ENCODE measurements around the gene ZFPM1. TPM values are rescaled to one million over a fixed set of nuclear protein-coding genes. Genes with fewer than 3 reads are reported as not detected.

Gene ZFPM1
- total RNA-seq, 1 donor from 2014 or later = 1.7 TPM

DNA sequence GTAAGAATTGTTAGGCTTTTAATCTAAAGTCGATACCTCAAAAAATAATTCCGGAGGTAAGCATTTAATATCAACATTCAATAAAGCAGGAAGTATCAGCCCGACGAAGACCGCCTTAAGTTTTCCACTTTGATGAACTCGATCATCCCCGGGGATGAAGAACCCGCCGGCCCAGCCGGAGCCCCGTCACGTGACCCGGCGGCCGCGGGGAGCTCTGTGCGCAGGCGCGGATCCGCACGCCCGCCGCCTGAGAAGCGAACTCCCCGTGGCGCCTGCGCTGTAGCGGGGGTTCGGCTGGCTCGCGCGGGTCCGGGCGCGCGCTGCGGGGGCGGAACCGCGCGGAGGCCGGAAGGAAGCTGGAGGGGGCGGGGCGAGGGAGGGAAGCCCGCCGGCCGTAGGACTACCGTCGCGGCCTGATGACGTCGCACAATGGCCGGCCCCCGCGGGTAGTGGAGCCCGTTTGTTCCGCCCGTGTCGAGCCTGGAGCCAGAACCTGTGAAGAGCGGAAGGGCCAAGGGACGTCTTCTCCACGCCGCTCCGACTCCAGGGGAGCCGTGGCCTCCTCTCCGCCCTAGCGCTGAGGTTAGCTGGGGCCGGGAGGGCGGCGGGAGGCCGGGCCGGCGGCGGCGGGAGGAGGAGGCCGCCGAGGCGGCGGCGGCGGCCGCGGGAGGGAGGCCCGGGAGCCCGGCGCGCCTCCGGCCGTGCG is 117.1 kb downstream of the ZFPM1 start, which contains the start of gene ZC3H18:
Gene ZC3H18, plus strand, starts transcription at position 419 of the 706 bp plus-strand sequence. CDS start 6,721 bp downstream, outside the sequence.
- Histone ChIP-seq H3K4me1 (peaks cover 32% of the 10 kb centered on the region), H3K9me3 (no peaks in the 10 kb centered on the region), H3K27ac (peak within 1 kb of the TSS; percentile 42), H3K4me3 (peak within 1 kb of the TSS; percentile 87 to 90), H3K36me3 (no peaks in the 10 kb centered on the region), H3K27me3 (no peaks in the 10 kb centered on the region)
- peak; percentile 92 to 98 for DNase-seq (ENCODE audit: extremely low spot score in 2 of 2)
- peak; percentile 61 to 68 for TF ChIP-seq POLR2AphosphoS5 (IDR thresholded peaks at IDR 0.05; ENCODE audit: insufficient read depth in 1 of 2, low read depth in 1 of 2)
- peak in 1 of 2 donors; percentile 29 for TF ChIP-seq POLR2A (IDR thresholded peaks at IDR 0.05)
- TF ChIP-seq, protein P1, sequence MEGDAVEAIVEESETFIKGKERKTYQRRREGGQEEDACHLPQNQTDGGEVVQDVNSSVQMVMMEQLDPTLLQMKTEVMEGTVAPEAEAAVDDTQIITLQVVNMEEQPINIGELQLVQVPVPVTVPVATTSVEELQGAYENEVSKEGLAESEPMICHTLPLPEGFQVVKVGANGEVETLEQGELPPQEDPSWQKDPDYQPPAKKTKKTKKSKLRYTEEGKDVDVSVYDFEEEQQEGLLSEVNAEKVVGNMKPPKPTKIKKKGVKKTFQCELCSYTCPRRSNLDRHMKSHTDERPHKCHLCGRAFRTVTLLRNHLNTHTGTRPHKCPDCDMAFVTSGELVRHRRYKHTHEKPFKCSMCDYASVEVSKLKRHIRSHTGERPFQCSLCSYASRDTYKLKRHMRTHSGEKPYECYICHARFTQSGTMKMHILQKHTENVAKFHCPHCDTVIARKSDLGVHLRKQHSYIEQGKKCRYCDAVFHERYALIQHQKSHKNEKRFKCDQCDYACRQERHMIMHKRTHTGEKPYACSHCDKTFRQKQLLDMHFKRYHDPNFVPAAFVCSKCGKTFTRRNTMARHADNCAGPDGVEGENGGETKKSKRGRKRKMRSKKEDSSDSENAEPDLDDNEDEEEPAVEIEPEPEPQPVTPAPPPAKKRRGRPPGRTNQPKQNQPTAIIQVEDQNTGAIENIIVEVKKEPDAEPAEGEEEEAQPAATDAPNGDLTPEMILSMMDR (IDR thresholded peaks at IDR 0.05) = no peak
- intact Hi-C loops (cut with DNase I) = no loop called here

DNA sequence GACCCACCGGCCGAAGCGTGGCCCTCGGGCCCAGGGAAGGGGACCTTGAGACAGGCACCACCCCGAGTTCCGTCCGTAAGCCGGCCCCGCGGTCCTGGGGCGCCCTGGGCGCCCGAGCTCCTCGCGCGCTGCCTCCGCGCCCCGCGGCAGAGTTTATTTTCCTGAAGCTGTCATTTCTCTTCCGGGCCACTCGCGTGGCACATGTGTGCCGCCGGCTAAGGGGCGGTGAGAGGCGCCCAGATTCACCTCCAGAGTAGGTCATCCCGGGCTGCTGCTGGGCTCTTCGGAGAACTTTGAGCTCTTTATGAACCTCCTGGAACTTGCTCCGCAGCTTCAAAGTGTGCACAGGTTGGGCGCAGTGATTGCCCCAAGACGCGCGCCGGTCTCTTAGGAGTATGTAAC is 117.6 kb downstream of the ZFPM1 start:
- H3K9me3 ChIP-seq = no peaks in the 10 kb centered on the region
- no peak for DNase-seq (ENCODE audit: extremely low spot score in 2 of 2)
- no peaks in the 10 kb centered on the region for H3K36me3 ChIP-seq
- peak overlapping the region; percentile 87 to 90 for H3K4me3 ChIP-seq
- H3K27ac ChIP-seq = no peak overlapping the region
- peaks cover 32% of the 10 kb centered on the region for H3K4me1 ChIP-seq
- intact Hi-C loops (cut with DNase I) = no loop called here
- no peaks in the 10 kb centered on the region for H3K27me3 ChIP-seq
- no peak for TF ChIP-seq POLR2AphosphoS5 (IDR thresholded peaks at IDR 0.05; ENCODE audit: insufficient read depth in 1 of 2, low read depth in 1 of 2)
- TF ChIP-seq, protein P1 (IDR thresholded peaks at IDR 0.05) = no peak
- no peak for TF ChIP-seq POLR2A (IDR thresholded peaks at IDR 0.05)

DNA sequence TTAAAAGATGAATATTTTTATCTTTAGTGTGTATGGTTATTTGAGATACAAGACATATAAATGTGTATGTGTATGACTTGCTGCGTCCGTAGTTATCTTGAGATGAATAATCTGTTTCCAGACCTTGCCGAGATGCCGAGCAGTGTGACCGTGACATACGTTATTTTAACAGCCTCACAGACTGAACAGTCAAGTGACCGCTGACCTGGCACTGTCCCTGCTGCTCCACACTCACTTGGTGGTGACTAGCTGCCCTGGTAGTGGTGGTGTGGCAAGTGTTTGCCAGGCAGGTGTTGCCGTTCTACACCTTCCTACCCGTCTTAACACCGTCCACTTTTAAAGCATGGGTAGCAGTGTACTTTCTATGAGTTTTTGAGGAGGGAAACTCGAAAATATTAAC is 122.2 kb downstream of the ZFPM1 start:
- no peak overlapping the region for H3K27ac ChIP-seq
- H3K4me1 ChIP-seq = peaks cover 21% of the 10 kb centered on the region
- no peak overlapping the region for H3K4me3 ChIP-seq
- H3K9me3 ChIP-seq = no peaks in the 10 kb centered on the region
- TF ChIP-seq, protein P1 (IDR thresholded peaks at IDR 0.05) = no peak
- TF ChIP-seq POLR2A (IDR thresholded peaks at IDR 0.05) (no peak), POLR2AphosphoS5 (IDR thresholded peaks at IDR 0.05; ENCODE audit: insufficient read depth in 1 of 2, low read depth in 1 of 2) (no peak)
- intact Hi-C loops (cut with DNase I) = no loop called here
- no peak for DNase-seq (ENCODE audit: extremely low spot score in 2 of 2)
- peaks cover 0 to 21% of the 10 kb centered on the region in 2 donors for H3K36me3 ChIP-seq
- H3K27me3 ChIP-seq = no peaks in the 10 kb centered on the region

DNA sequence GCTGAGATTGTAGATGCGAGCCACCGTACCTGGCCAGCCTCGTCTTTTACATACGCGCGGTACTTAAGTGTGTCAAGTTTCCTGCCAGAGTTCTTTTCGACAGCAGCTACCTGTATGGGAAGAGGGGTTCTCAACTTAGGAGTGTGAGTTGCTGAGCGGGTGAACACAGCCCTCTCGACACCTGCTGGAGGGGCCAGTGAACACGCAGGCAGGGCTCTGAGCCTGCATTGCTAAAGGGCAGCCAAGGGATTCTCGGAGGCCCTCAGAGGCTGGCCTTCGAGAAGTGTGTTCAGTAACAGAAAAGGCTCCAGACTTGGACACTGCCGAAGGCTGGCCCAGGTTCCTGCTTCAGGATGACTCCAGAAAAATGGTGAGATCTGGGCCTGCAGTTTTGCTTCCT is 123.2 kb downstream of the ZFPM1 start:
- no peak for TF ChIP-seq POLR2AphosphoS5 (IDR thresholded peaks at IDR 0.05; ENCODE audit: insufficient read depth in 1 of 2, low read depth in 1 of 2)
- TF ChIP-seq, protein P1 (IDR thresholded peaks at IDR 0.05) = no peak
- no peak for TF ChIP-seq POLR2A (IDR thresholded peaks at IDR 0.05)
- Histone ChIP-seq H3K4me3 (no peak overlapping the region), H3K27me3 (no peaks in the 10 kb centered on the region), H3K9me3 (no peaks in the 10 kb centered on the region), H3K27ac (no peak overlapping the region), H3K36me3 (peaks cover 0 to 28% of the 10 kb centered on the region in 2 donors), H3K4me1 (peaks cover 15% of the 10 kb centered on the region)
- DNase-seq (ENCODE audit: extremely low spot score in 2 of 2) = no peak
- intact Hi-C loops (cut with DNase I) = no loop called here

DNA sequence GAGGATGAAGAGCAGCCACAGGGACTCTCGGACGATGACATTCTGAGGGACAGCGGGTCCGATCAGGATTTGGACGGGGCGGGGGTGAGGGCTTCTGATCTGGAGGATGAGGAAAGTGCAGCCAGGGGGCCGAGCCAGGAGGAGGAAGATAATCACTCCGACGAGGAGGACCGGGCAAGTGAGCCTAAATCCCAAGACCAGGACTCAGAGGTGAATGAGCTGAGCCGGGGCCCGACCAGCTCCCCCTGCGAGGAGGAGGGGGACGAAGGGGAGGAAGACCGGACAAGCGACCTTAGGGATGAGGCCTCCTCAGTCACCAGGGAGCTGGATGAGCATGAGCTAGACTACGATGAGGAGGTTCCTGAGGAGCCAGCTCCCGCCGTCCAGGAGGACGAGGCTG is 124.1 kb downstream of the ZFPM1 start:
- Histone ChIP-seq H3K9me3 (no peaks in the 10 kb centered on the region), H3K36me3 (peaks cover 0 to 33% of the 10 kb centered on the region in 2 donors), H3K4me1 (peaks cover 6% of the 10 kb centered on the region), H3K27ac (no peak overlapping the region), H3K27me3 (no peaks in the 10 kb centered on the region), H3K4me3 (no peak overlapping the region)
- DNase-seq (ENCODE audit: extremely low spot score in 2 of 2) = no peak
- TF ChIP-seq POLR2A (IDR thresholded peaks at IDR 0.05) (no peak), POLR2AphosphoS5 (IDR thresholded peaks at IDR 0.05; ENCODE audit: insufficient read depth in 1 of 2, low read depth in 1 of 2) (no peak)
- TF ChIP-seq, protein P1 (IDR thresholded peaks at IDR 0.05) = no peak
- intact Hi-C loops (cut with DNase I) = no loop called here
